ENCODE data around the gene TRIM43.
"Not testable (repeated sequence)": the region's sequence is repeated elsewhere in the genome, so short reads cannot be mapped to it uniquely, and the experiment has no call there.

DNA sequence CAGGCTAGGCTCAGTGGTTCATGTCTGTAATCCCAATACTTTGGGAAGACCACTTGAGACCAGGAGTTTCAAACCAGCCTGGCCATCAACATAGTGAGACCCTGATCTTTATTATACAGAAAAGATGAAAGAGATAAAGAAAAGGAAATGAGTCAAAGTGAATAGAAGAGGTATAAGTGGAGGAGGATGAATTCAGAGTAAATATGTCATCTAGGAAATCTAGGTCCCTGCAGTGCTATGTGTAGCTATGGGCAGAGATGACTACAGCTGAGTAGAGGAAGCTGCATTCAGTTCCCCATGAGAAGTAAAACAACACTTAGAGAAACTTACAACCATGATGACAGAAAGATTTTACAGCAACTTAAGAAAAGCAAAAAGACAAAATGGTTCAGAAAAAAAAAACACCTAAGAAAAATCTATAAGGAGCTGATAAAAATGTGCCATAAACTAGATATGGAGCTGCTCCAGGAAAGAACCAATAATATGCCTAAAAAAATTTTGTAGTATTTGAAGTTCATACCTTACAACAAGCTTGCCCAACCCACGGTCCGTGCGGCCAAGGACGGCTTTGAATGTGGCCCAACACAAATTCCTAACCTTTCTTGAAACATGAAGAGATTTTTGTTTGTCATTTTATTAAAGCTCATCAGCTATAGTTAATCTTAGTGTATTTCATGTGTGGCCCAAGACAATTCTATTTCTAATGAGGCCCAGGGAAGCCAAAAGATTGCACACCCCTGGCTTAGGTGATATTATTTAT is 1.8 kb upstream of the TRIM43 start:
- TF ChIP-seq, protein P1, sequence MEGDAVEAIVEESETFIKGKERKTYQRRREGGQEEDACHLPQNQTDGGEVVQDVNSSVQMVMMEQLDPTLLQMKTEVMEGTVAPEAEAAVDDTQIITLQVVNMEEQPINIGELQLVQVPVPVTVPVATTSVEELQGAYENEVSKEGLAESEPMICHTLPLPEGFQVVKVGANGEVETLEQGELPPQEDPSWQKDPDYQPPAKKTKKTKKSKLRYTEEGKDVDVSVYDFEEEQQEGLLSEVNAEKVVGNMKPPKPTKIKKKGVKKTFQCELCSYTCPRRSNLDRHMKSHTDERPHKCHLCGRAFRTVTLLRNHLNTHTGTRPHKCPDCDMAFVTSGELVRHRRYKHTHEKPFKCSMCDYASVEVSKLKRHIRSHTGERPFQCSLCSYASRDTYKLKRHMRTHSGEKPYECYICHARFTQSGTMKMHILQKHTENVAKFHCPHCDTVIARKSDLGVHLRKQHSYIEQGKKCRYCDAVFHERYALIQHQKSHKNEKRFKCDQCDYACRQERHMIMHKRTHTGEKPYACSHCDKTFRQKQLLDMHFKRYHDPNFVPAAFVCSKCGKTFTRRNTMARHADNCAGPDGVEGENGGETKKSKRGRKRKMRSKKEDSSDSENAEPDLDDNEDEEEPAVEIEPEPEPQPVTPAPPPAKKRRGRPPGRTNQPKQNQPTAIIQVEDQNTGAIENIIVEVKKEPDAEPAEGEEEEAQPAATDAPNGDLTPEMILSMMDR (conservative IDR thresholded peaks at IDR 0.05; ENCODE audit: low read length) = not testable (repeated sequence)
- TF ChIP-seq EZH2phosphoT487 (IDR thresholded peaks at IDR 0.05; ENCODE audit: borderline replicate concordance, low read depth, low read length) = not testable (repeated sequence)
